ENCODE results near the gene ZNF562.

DNA sequence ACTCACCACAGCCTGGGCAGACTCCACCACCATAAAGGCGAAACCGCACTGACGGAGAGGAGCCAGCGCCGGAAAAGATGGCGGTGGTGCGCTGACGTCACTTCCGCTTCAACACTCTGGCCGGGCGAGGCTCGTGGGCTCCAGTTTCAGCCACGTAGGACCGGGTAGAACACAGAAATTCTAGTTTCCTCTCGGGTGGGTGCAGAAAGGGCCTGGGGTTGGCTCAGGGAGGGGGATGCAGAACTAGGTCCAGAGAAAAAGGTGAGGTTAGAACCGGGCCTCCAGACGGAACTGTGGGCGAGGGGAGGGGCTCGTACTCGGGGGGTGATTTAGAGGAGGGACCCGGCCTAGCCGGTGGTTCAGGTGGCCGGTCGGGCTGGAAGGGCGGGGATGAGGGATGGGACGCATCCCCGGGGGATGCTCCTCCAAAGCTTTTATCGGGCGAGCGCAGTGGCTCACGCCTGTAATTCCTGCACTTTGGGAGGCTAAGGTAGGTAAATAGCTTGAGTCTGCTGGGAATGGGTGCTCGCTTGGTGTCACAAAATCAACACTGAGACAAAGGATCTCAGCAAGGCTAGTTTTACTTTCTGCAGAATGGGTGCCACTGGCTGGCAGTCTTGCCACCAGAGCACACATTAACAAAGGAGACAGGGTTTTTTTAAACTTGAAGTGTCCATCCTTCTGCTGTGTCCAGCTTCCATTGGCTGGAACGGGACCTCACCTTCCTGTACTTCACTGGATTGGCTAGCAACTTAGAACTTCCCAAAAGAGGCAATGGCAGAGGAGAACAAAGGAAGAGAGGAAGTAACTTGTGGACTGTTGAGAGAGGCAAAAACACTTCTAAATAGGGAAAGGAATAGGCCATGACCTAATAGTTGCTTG, 53.5 kb downstream of the ZNF562 start, which contains the start of gene ZNF561:
- no peak for TF ChIP-seq POLR2A (IDR thresholded peaks at IDR 0.05)
- TF ChIP-seq, protein P1, sequence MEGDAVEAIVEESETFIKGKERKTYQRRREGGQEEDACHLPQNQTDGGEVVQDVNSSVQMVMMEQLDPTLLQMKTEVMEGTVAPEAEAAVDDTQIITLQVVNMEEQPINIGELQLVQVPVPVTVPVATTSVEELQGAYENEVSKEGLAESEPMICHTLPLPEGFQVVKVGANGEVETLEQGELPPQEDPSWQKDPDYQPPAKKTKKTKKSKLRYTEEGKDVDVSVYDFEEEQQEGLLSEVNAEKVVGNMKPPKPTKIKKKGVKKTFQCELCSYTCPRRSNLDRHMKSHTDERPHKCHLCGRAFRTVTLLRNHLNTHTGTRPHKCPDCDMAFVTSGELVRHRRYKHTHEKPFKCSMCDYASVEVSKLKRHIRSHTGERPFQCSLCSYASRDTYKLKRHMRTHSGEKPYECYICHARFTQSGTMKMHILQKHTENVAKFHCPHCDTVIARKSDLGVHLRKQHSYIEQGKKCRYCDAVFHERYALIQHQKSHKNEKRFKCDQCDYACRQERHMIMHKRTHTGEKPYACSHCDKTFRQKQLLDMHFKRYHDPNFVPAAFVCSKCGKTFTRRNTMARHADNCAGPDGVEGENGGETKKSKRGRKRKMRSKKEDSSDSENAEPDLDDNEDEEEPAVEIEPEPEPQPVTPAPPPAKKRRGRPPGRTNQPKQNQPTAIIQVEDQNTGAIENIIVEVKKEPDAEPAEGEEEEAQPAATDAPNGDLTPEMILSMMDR (IDR thresholded peaks at IDR 0.05), result no peak
